Naive thymus-derived CD4-positive, alpha-beta T cell (primary cell): ENCODE results near the gene CXCL1. TPM values are rescaled to one million over a fixed set of nuclear protein-coding genes. Genes with fewer than 3 reads are reported as not detected.

Experiments used
- ATAC-seq: fragments of 150-1000 bp; cut with Tn5 transposase; 2 replicates; pipeline ENCODE4 v1.10.0; 2021; ENCODE audit warnings: mild to moderate bottlenecking, moderate library complexity
- CTCF ChIA-PET: fragments of 350-600 bp; sonication (Branson Sonifier 250); formaldehyde crosslinking; loops from one replicate; lab custom pipeline; 2021; ENCODE audit warnings: antibody characterized with exemption; lab: Charles Lee
- POLR2A ChIA-PET: fragments of 350-600 bp; sonication (Branson Sonifier 250); formaldehyde crosslinking; loops from one replicate; lab custom pipeline; 2021; ENCODE audit warnings: antibody characterized with exemption, inconsistent platforms; lab: Charles Lee
- DNase-seq, 9 donors: peaks; one replicate each; pipeline versions ENCODE4 v3.0.0 to v3.0.0-alpha.2; 2020 to 2022; ENCODE audit warnings: mixed read lengths in 1 of 9
- H3K27ac ChIP-seq: one replicate; pipeline ENCODE4 v1.7.0; 2013; ENCODE audit warnings: mild to moderate bottlenecking, low read depth, low read length, moderate library complexity
- H3K27me3 ChIP-seq, 2 donors: one replicate each; pipeline ENCODE4 v1.7.0; 2013; ENCODE audit warnings: low read length in 2 of 2, mild to moderate bottlenecking in 2 of 2, moderate library complexity in 2 of 2; ENCODE audit not compliant: control insufficient read depth in 2 of 2, insufficient read depth in 2 of 2
- H3K36me3 ChIP-seq, 3 experiments: 1 replicate in 2 of 3; 2 replicates in 1 of 3; pipeline ENCODE4 v1.7.0; 2013; ENCODE audit warnings: low read length in 3 of 3, mild to moderate bottlenecking in 3 of 3, moderate library complexity in 1 of 3; ENCODE audit not compliant: insufficient read depth in 3 of 3, control insufficient read depth in 2 of 3
- H3K4me1 ChIP-seq, 2 donors: one replicate each; pipeline ENCODE4 v1.7.0; 2013; ENCODE audit warnings: low read length in 2 of 2, mild to moderate bottlenecking in 2 of 2, moderate library complexity in 1 of 2; ENCODE audit not compliant: control insufficient read depth in 2 of 2, insufficient read depth in 2 of 2
- H3K4me3 ChIP-seq: 2 replicates; pipeline ENCODE4 v1.7.0; 2013; ENCODE audit warnings: mild to moderate bottlenecking, low read length
- H3K9me3 ChIP-seq, 3 experiments: 1 replicate in 2 of 3; 2 replicates in 1 of 3; pipeline ENCODE4 v1.7.0; 2013; ENCODE audit warnings: low read length in 3 of 3; ENCODE audit not compliant: control insufficient read depth in 2 of 3
- H3K27ac Mint-ChIP-seq, 9 donors: one replicate each; pipeline ENCODE4 v1.8.0; 2020 to 2022; ENCODE audit warnings: mixed read lengths in 9 of 9, mild to moderate bottlenecking in 8 of 9, moderate library complexity in 5 of 9, inconsistent platforms in 2 of 9
- H3K27me3 Mint-ChIP-seq, 5 donors: one replicate each; pipeline ENCODE4 v1.8.0; 2021 to 2022; ENCODE audit warnings: mixed read lengths in 5 of 5, mild to moderate bottlenecking in 1 of 5
- H3K36me3 Mint-ChIP-seq, 5 donors: one replicate each; pipeline ENCODE4 v1.8.0; 2020 to 2022; ENCODE audit warnings: mixed read lengths in 5 of 5, mild to moderate bottlenecking in 3 of 5, inconsistent platforms in 1 of 5
- H3K4me1 Mint-ChIP-seq, 7 donors: one replicate each; pipeline ENCODE4 v1.8.0; 2020 to 2022; ENCODE audit warnings: mixed read lengths in 7 of 7, mild to moderate bottlenecking in 3 of 7, inconsistent platforms in 1 of 7
- H3K4me3 Mint-ChIP-seq, 10 donors: one replicate each; pipeline ENCODE4 v1.8.0; 2020 to 2022; ENCODE audit warnings: mild to moderate bottlenecking in 10 of 10, mixed read lengths in 10 of 10, moderate library complexity in 6 of 10, inconsistent platforms in 2 of 10
- H3K9me3 Mint-ChIP-seq, 11 donors: one replicate each; pipeline ENCODE4 v1.8.0; 2020 to 2022; ENCODE audit warnings: mixed read lengths in 11 of 11, mild to moderate bottlenecking in 4 of 11, inconsistent platforms in 1 of 11, moderate library complexity in 1 of 11
- intact Hi-C, 2 donors: fragments of 100-400 bp; cut with micrococcal nuclease; formaldehyde crosslinking; loops; one replicate each; pipeline ENCODE4 v1.15.1; 2023
- polyA plus RNA-seq, 2 donors: library from polyadenylated mRNA; unstranded; fragments of 300-500 nt; fragmentation: Illumina TruSeq; gene quantifications; one replicate each; pipeline ENCODE4 v1.2.3, GENCODE V29; 2021
- total RNA-seq, 6 experiments: library from RNA in 5 of 6; stranded (reverse) in 5 of 6; gene quantifications; 1 replicate in 5 of 6; 2 replicates in 1 of 6; pipeline ENCODE4 v1.2.3 and lab custom pipeline; 2021 to 2026

CXCL1 gene
- total and polyA plus RNA-seq, 7 experiments from 2014 or later, result 0.56 to 3.3 TPM; not detected in 5

GRCh38 chr4:73871511-73872310 lies 2.5 kb downstream of the CXCL1 start:
- ATAC-seq (no peak), DNase-seq (no peak)
- H3K4me3 ChIP-seq, result no peak overlapping the region
- ChIA-PET POLR2A (no interaction called here), CTCF (no interaction called here)
- H3K4me3 Mint-ChIP-seq, result no peak overlapping the region
- no peak overlapping the region for H3K27ac ChIP-seq
- intact Hi-C loops, result no loop called here
- no peaks in the 10 kb centered on the region for H3K9me3 ChIP-seq
- no peak overlapping the region for H3K27ac Mint-ChIP-seq
- H3K27me3 Mint-ChIP-seq, result peaks cover 22 to 36% (median 28%) of the 10 kb centered on the region in 5 donors
- H3K4me1 ChIP-seq, result no peaks in the 10 kb centered on the region
- H3K4me1 Mint-ChIP-seq, result peaks cover 0 to 6% (median 0%) of the 10 kb centered on the region in 7 donors
- H3K36me3 ChIP-seq, result no peaks in the 10 kb centered on the region
- peaks cover 0 to 8% (median 2%) of the 10 kb centered on the region in 11 donors for H3K9me3 Mint-ChIP-seq
- H3K36me3 Mint-ChIP-seq, result no peaks in the 10 kb centered on the region
- no peaks in the 10 kb centered on the region for H3K27me3 ChIP-seq

GRCh38 chr4:73872316-73873108 lies 3.3 kb downstream of the CXCL1 start:
- no peaks in the 10 kb centered on the region for H3K36me3 Mint-ChIP-seq
- Histone ChIP-seq H3K36me3 (no peaks in the 10 kb centered on the region), H3K4me1 (no peaks in the 10 kb centered on the region), H3K27me3 (no peaks in the 10 kb centered on the region), H3K4me3 (no peak overlapping the region), H3K9me3 (no peaks in the 10 kb centered on the region), H3K27ac (no peak overlapping the region)
- no peak overlapping the region for H3K27ac Mint-ChIP-seq
- no peak overlapping the region for H3K4me3 Mint-ChIP-seq
- H3K4me1 Mint-ChIP-seq, result peaks cover 0 to 6% (median 0%) of the 10 kb centered on the region in 7 donors
- intact Hi-C loops, result no loop called here
- peaks cover 0 to 8% (median 2%) of the 10 kb centered on the region in 11 donors for H3K9me3 Mint-ChIP-seq
- no peak for DNase-seq
- CTCF ChIA-PET, result no interaction called here
- H3K27me3 Mint-ChIP-seq, result peaks cover 22 to 33% (median 27%) of the 10 kb centered on the region in 5 donors
- POLR2A ChIA-PET, result no interaction called here
- peak; percentile 63 for ATAC-seq

- peaks cover 0 to 2% (median 0%) of the 10 kb centered on the region in 7 donors for H3K4me1 Mint-ChIP-seq
- Histone ChIP-seq H3K4me1 (no peaks in the 10 kb centered on the region), H3K27ac (no peak overlapping the region), H3K36me3 (no peaks in the 10 kb centered on the region), H3K4me3 (no peak overlapping the region), H3K9me3 (no peaks in the 10 kb centered on the region), H3K27me3 (no peaks in the 10 kb centered on the region)
- H3K4me3 Mint-ChIP-seq, result no peak overlapping the region
- no peaks in the 10 kb centered on the region for H3K36me3 Mint-ChIP-seq
- no peak for DNase-seq
- no peak for ATAC-seq
- H3K27me3 Mint-ChIP-seq, result peaks cover 7 to 19% (median 13%) of the 10 kb centered on the region in 5 donors
- POLR2A ChIA-PET, result no interaction called here
- intact Hi-C loops, result no loop called here
- peaks cover 0 to 8% (median 2%) of the 10 kb centered on the region in 11 donors for H3K9me3 Mint-ChIP-seq
- H3K27ac Mint-ChIP-seq, result no peak overlapping the region
- CTCF ChIA-PET, result no interaction called here
Observed at GRCh38 chr4:73874386-73874785, 5.2 kb downstream of the CXCL1 start.

GRCh38 chr4:73875401-73875800 lies 6.2 kb downstream of the CXCL1 start:
- Histone ChIP-seq H3K27ac (no peak overlapping the region), H3K4me1 (no peaks in the 10 kb centered on the region), H3K4me3 (no peak overlapping the region), H3K9me3 (no peaks in the 10 kb centered on the region), H3K27me3 (no peaks in the 10 kb centered on the region), H3K36me3 (no peaks in the 10 kb centered on the region)
- no peak for DNase-seq
- H3K4me1 Mint-ChIP-seq, result peaks cover 0 to 2% (median 0%) of the 10 kb centered on the region in 7 donors
- no peak overlapping the region for H3K4me3 Mint-ChIP-seq
- CTCF ChIA-PET, result no interaction called here
- peaks cover 0 to 13% (median 5%) of the 10 kb centered on the region in 5 donors for H3K27me3 Mint-ChIP-seq
- POLR2A ChIA-PET, result no interaction called here
- peaks cover 0 to 8% (median 2%) of the 10 kb centered on the region in 11 donors for H3K9me3 Mint-ChIP-seq
- no peaks in the 10 kb centered on the region for H3K36me3 Mint-ChIP-seq
- ATAC-seq, result no peak
- no peak overlapping the region for H3K27ac Mint-ChIP-seq
- intact Hi-C loops, result no loop called here

GRCh38 chr4:73883306-73883705 lies 14.1 kb downstream of the CXCL1 start:
- H3K4me1 ChIP-seq, result no peaks in the 10 kb centered on the region
- Mint-ChIP-seq H3K27me3 (peaks cover 0 to 5% (median 0%) of the 10 kb centered on the region in 5 donors), H3K4me1 (peaks cover 0 to 5% (median 0%) of the 10 kb centered on the region in 7 donors), H3K36me3 (no peaks in the 10 kb centered on the region), H3K9me3 (peaks cover 0 to 6% (median 0%) of the 10 kb centered on the region in 11 donors), H3K4me3 (no peak overlapping the region), H3K27ac (no peak overlapping the region)
- H3K36me3 ChIP-seq, result no peaks in the 10 kb centered on the region
- ATAC-seq (no peak), DNase-seq (no peak)
- no peak overlapping the region for H3K4me3 ChIP-seq
- intact Hi-C loops, result no loop called here
- H3K27me3 ChIP-seq, result no peaks in the 10 kb centered on the region
- ChIA-PET POLR2A (no interaction called here), CTCF (no interaction called here)
- no peak overlapping the region for H3K27ac ChIP-seq
- H3K9me3 ChIP-seq, result no peaks in the 10 kb centered on the region

GRCh38 chr4:73885574-73886267 lies 16.5 kb downstream of the CXCL1 start:
- Histone ChIP-seq H3K27ac (no peak overlapping the region), H3K27me3 (no peaks in the 10 kb centered on the region), H3K9me3 (no peaks in the 10 kb centered on the region), H3K4me3 (no peak overlapping the region), H3K4me1 (no peaks in the 10 kb centered on the region), H3K36me3 (no peaks in the 10 kb centered on the region)
- H3K27ac Mint-ChIP-seq, result no peak overlapping the region
- H3K36me3 Mint-ChIP-seq, result no peaks in the 10 kb centered on the region
- ChIA-PET CTCF (no interaction called here), POLR2A (no interaction called here)
- ATAC-seq (no peak), DNase-seq (no peak)
- peaks cover 0 to 5% (median 0%) of the 10 kb centered on the region in 7 donors for H3K4me1 Mint-ChIP-seq
- H3K9me3 Mint-ChIP-seq, result peaks cover 0 to 6% (median 0%) of the 10 kb centered on the region in 11 donors
- H3K4me3 Mint-ChIP-seq, result no peak overlapping the region
- intact Hi-C loops, result no loop called here
- peaks cover 0 to 5% (median 0%) of the 10 kb centered on the region in 5 donors for H3K27me3 Mint-ChIP-seq
